HepG2 (cell line): ENCODE data around the gene PRR35. TPM values are rescaled to one million over a fixed set of nuclear protein-coding genes. Genes with fewer than 3 reads are reported as not detected.

Source experiments
- ATF7 ChIP-seq, 2 experiments: fragments of 450-650 bp in 1 of 2; sonication (generic) in 1 of 2; formaldehyde crosslinking in 1 of 2; IDR thresholded peaks; 2 replicates each; pipeline versions ENCODE4 v1.4.0 to v1.6.1; 2016 to 2020; ENCODE audit warnings: antibody characterized with exemption in 1 of 2, mild to moderate bottlenecking in 1 of 2, missing genetic modification reagents in 1 of 2
- ATRX ChIP-seq: sonication (generic); formaldehyde crosslinking; IDR thresholded peaks from 2 replicates; pipeline ENCODE4 v1.4.0; 2020; ENCODE audit warnings: missing genetic modification reagents, borderline replicate concordance
- DMAP1 ChIP-seq: IDR thresholded peaks from 2 replicates; pipeline ENCODE4 v1.6.1; 2016
- FOXC1 ChIP-seq: sonication (generic); formaldehyde crosslinking; IDR thresholded peaks from 2 replicates; pipeline ENCODE4 v1.8.0; 2022; ENCODE audit warnings: mild to moderate bottlenecking, missing genetic modification reagents, borderline replicate concordance
- GABPA ChIP-seq, 2 experiments: IDR thresholded peaks; 2 replicates each; pipeline ENCODE4 v1.6.1; 2011 to 2016; ENCODE audit warnings: low read depth in 2 of 2, low read length in 1 of 2, missing biosample characterization in 1 of 2, missing genetic modification characterization in 1 of 2
- HNF4G ChIP-seq, 2 experiments: sonication (generic) in 1 of 2; formaldehyde crosslinking in 1 of 2; IDR thresholded peaks; 2 replicates each; pipeline versions ENCODE4 v1.4.0 to v1.6.1; 2011 to 2020; ENCODE audit warnings: borderline replicate concordance in 2 of 2, low read depth in 2 of 2, mild to moderate bottlenecking in 2 of 2, low read length in 1 of 2, missing genetic modification reagents in 1 of 2, moderate library complexity in 1 of 2
- MIER2 ChIP-seq: IDR thresholded peaks from 2 replicates; pipeline ENCODE4 v1.6.1; 2016; ENCODE audit warnings: missing biosample characterization, missing genetic modification reagents
- NFIB ChIP-seq: sonication (generic); formaldehyde crosslinking; IDR thresholded peaks from 2 replicates; pipeline ENCODE4 v1.9.0; 2021; ENCODE audit warnings: missing genetic modification reagents, mild to moderate bottlenecking, borderline replicate concordance
- NFIC ChIP-seq: IDR thresholded peaks from 2 replicates; pipeline ENCODE4 v1.6.1; 2012; ENCODE audit warnings: mild to moderate bottlenecking, low read length, inconsistent platforms
- NR2C2 ChIP-seq: sonication (generic); formaldehyde crosslinking; IDR thresholded peaks from 2 replicates; pipeline ENCODE4 v1.4.0; 2020; ENCODE audit warnings: missing genetic modification reagents, mild to moderate bottlenecking, moderate library complexity, borderline replicate concordance
- NR2F1 ChIP-seq, 2 experiments: fragments of 450-650 bp in 1 of 2; formaldehyde crosslinking in 1 of 2; IDR thresholded peaks; 2 replicates each; pipeline versions ENCODE4 v1.5.0 to v1.6.1; 2016 to 2020; ENCODE audit warnings: mild to moderate bottlenecking in 1 of 2, missing compliant biosample characterization in 1 of 2, missing genetic modification reagents in 1 of 2, moderate library complexity in 1 of 2
- REPIN1 ChIP-seq: sonication (generic); formaldehyde crosslinking; IDR thresholded peaks from 2 replicates; pipeline ENCODE4 v1.8.0; 2022; ENCODE audit warnings: missing genetic modification reagents, low read depth, mild to moderate bottlenecking, borderline replicate concordance
- TARDBP ChIP-seq: sonication (generic); formaldehyde crosslinking; IDR thresholded peaks from 2 replicates; pipeline ENCODE4 v1.8.0; 2022; ENCODE audit warnings: mild to moderate bottlenecking, missing genetic modification reagents
- ZBTB1 ChIP-seq: sonication (generic); formaldehyde crosslinking; IDR thresholded peaks from 2 replicates; pipeline ENCODE4 v1.4.0; 2020; ENCODE audit warnings: missing genetic modification reagents, borderline replicate concordance
- ZNF329 ChIP-seq: sonication (generic); formaldehyde crosslinking; IDR thresholded peaks from 2 replicates; pipeline ENCODE4 v1.9.0; 2021; ENCODE audit warnings: low read depth, mild to moderate bottlenecking, missing genetic modification reagents
- ZNF567 ChIP-seq: sonication (generic); formaldehyde crosslinking; IDR thresholded peaks from 2 replicates; pipeline ENCODE4 v1.8.1; 2023; ENCODE audit warnings: mild to moderate bottlenecking, missing genetic modification reagents, borderline replicate concordance
- ZNF569 ChIP-seq: sonication (generic); formaldehyde crosslinking; IDR thresholded peaks from 2 replicates; pipeline ENCODE4 v1.5.0; 2020; ENCODE audit warnings: mild to moderate bottlenecking, missing genetic modification reagents, moderate library complexity, borderline replicate concordance
- ZNF776 ChIP-seq: sonication (generic); formaldehyde crosslinking; IDR thresholded peaks from 2 replicates; pipeline ENCODE4 v1.4.0; 2020; ENCODE audit warnings: mild to moderate bottlenecking, missing genetic modification reagents
- polyA plus RNA-seq, 8 experiments: library from polyadenylated mRNA; depleted of rRNA in 3 of 8; stranded (reverse) in 7 of 8; unstranded in 1 of 8; fragments of >200 nt; fragmentation: Illumina TruSeq in 4 of 8; extraction: Trizol in 4 of 8; gene quantifications; 2 replicates each; pipeline versions ENCODE4 v1.2.1 to v1.2.3, GENCODE V29; 2011 to 2016; ENCODE audit warnings: low read depth in 4 of 8, missing spikeins in 1 of 8, mixed read lengths in 1 of 8; ENCODE audit not compliant: insufficient read depth in 1 of 8
- total RNA-seq, 5 experiments: library from RNA; depleted of rRNA; stranded (reverse); fragments of >200 nt; fragmentation: Illumina TruSeq; extraction: Trizol; gene quantifications; 2 replicates each; pipeline ENCODE4 v1.2.3, GENCODE V29; 2016; ENCODE audit warnings: low read depth in 1 of 5
- TF ChIP-seq, protein P1 (sequence below): sonication (generic); formaldehyde crosslinking; IDR thresholded peaks from 2 replicates; pipeline ENCODE4 v1.4.0; 2020; ENCODE audit warnings: low read depth, missing genetic modification reagents
- TF ChIP-seq, protein P2 (sequence below): sonication (generic); formaldehyde crosslinking; IDR thresholded peaks from 2 replicates; pipeline ENCODE4 v1.4.0; 2020; ENCODE audit warnings: missing genetic modification reagents, borderline replicate concordance
- TF ChIP-seq, protein P3 (sequence below): fragments of 450-650 bp; IDR thresholded peaks from 2 replicates; pipeline ENCODE4 v1.6.1; 2017
- TF ChIP-seq, protein P4 (sequence below): sonication (generic); formaldehyde crosslinking; IDR thresholded peaks from 2 replicates; pipeline ENCODE4 v1.8.1; 2023; ENCODE audit warnings: mild to moderate bottlenecking, missing genetic modification reagents, borderline replicate concordance

PRR35 gene
- total and polyA plus RNA-seq, 2 of the 13 experiments (the other 11 are each of a cell fraction or from before 2014, with no cell fraction given) = 0.07 to 0.16 TPM

DNA sequence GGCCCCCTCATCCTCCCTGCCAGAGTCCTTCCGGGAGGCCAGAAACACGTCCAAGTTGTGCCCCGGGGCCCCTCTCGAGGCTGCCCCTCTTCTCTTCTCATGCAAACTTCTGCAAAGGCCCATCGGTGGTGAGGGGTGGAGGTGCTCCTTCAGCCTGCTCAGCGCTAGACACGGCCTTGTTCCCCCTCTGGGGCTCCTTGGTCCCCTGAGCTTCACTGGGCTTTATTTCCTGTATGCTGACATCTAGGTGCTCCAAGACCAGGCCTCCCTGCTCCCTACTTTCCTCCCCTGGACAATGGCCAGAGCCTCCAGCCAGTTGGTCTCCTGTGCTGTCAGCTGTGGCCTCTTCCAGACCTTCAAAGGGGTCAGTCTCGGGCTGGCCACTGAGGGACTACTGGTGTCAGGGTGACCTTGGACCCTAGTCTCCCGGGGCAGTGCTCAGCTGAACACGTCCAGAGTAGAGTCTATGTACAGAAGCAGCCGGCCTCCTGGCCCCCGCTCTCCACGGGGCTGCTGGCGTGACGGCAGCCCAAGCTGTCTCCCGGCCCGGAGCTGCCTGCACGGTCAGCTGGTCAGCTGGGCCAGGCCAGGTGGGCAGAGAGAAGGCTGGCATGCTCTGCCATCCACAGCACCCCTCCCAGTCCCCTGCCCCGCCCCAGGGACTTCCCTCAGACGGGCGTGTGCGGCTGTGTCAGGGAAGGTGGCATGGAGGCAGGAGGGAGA, 1.7 kb upstream of the PRR35 start (continued):
- TF ChIP-seq, protein P1, sequence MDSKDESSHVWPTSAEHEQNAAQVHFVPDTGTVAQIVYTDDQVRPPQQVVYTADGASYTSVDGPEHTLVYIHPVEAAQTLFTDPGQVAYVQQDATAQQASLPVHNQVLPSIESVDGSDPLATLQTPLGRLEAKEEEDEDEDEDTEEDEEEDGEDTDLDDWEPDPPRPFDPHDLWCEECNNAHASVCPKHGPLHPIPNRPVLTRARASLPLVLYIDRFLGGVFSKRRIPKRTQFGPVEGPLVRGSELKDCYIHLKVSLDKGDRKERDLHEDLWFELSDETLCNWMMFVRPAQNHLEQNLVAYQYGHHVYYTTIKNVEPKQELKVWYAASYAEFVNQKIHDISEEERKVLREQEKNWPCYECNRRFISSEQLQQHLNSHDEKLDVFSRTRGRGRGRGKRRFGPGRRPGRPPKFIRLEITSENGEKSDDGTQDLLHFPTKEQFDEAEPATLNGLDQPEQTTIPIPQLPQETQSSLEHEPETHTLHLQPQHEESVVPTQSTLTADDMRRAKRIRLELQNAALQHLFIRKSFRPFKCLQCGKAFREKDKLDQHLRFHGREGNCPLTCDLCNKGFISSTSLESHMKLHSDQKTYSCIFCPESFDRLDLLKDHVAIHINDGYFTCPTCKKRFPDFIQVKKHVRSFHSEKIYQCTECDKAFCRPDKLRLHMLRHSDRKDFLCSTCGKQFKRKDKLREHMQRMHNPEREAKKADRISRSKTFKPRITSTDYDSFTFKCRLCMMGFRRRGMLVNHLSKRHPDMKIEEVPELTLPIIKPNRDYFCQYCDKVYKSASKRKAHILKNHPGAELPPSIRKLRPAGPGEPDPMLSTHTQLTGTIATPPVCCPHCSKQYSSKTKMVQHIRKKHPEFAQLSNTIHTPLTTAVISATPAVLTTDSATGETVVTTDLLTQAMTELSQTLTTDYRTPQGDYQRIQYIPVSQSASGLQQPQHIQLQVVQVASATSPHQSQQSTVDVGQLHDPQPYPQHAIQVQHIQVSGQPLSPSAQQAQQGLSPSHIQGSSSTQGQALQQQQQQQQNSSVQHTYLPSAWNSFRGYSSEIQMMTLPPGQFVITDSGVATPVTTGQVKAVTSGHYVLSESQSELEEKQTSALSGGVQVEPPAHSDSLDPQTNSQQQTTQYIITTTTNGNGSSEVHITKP (CRISPR knock-in tag) = peak; percentile 63; the same call in 1 of the 2 replicates
- TF ChIP-seq ZNF567 (CRISPR knock-in tag) = no peak
- TF ChIP-seq REPIN1 = peak; percentile 48; the same call in 1 of the 2 replicates
- peak; percentile 86 for TF ChIP-seq HNF4G (IDR thresholded peaks at IDR 0.05; ENCODE audit: borderline replicate concordance, low read depth, low read length)
- TF ChIP-seq HNF4G (CRISPR knock-in tag; IDR thresholded peaks at IDR 0.05; ENCODE audit: borderline replicate concordance, low read depth) = peak; percentile 97
- TF ChIP-seq, protein P2, sequence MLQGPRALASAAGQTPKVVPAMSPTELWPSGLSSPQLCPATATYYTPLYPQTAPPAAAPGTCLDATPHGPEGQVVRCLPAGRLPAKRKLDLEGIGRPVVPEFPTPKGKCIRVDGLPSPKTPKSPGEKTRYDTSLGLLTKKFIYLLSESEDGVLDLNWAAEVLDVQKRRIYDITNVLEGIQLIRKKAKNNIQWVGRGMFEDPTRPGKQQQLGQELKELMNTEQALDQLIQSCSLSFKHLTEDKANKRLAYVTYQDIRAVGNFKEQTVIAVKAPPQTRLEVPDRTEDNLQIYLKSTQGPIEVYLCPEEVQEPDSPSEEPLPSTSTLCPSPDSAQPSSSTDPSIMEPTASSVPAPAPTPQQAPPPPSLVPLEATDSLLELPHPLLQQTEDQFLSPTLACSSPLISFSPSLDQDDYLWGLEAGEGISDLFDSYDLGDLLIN (CRISPR knock-in tag) = no peak
- peak; percentile 88 for TF ChIP-seq NR2C2
- TF ChIP-seq NFIB (CRISPR knock-in tag) = no peak
- no peak for TF ChIP-seq GABPA (IDR thresholded peaks at IDR 0.05; ENCODE audit: low read depth, low read length)
- TF ChIP-seq GABPA (CRISPR knock-in tag; IDR thresholded peaks at IDR 0.05; ENCODE audit: low read depth) = peak; percentile 43
- TF ChIP-seq DMAP1 (CRISPR knock-in tag) = no peak
- TF ChIP-seq FOXC1 = peak; percentile 70
- TF ChIP-seq NFIC = no peak
- TF ChIP-seq MIER2 = no peak
- TF ChIP-seq, protein P3, sequence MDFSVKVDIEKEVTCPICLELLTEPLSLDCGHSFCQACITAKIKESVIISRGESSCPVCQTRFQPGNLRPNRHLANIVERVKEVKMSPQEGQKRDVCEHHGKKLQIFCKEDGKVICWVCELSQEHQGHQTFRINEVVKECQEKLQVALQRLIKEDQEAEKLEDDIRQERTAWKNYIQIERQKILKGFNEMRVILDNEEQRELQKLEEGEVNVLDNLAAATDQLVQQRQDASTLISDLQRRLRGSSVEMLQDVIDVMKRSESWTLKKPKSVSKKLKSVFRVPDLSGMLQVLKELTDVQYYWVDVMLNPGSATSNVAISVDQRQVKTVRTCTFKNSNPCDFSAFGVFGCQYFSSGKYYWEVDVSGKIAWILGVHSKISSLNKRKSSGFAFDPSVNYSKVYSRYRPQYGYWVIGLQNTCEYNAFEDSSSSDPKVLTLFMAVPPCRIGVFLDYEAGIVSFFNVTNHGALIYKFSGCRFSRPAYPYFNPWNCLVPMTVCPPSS = no peak
- TF ChIP-seq ZBTB1 (CRISPR knock-in tag) = no peak
- TF ChIP-seq ZNF329 = no peak
- TF ChIP-seq, protein P4, sequence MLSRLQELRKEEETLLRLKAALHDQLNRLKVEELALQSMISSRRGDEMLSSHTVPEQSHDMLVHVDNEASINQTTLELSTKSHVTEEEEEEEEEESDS (CRISPR knock-in tag) = no peak
- TF ChIP-seq ATRX (CRISPR knock-in tag) = no peak
- TF ChIP-seq TARDBP = peak; percentile 96
- no peak for TF ChIP-seq ZNF776 (CRISPR knock-in tag)
- TF ChIP-seq NR2F1 (CRISPR knock-in tag; IDR thresholded peaks at IDR 0.05) = peak; percentile 82 to 89
- TF ChIP-seq ATF7 (IDR thresholded peaks at IDR 0.05) = no peak
- TF ChIP-seq ATF7 (CRISPR knock-in tag; IDR thresholded peaks at IDR 0.05) = no peak
- TF ChIP-seq ZNF569 (CRISPR knock-in tag) = no peak
